WI38 (cell line): ENCODE data around the gene VPS11.
"Not testable (repeated sequence)": the region's sequence is repeated elsewhere in the genome, so short reads cannot be mapped to it uniquely, and the experiment has no call there.

Experiments used
- H3K4me3 ChIP-seq: 2 replicates; pipeline ENCODE4 v1.5.1; 2011; ENCODE audit warnings: low read depth, mild to moderate bottlenecking, control low read depth, low read length
- CTCF ChIP-seq: IDR thresholded peaks from 2 replicates; pipeline ENCODE4 v1.5.1; 2012; ENCODE audit warnings: low read depth, mild to moderate bottlenecking, control low read depth, low read length

VPS11 gene

GRCh38 chr11:119100994-119101758 is 33.6 kb downstream of the VPS11 start:
- peak overlapping the region; percentile 92 for H3K4me3 ChIP-seq
- TF ChIP-seq CTCF = no peak

GRCh38 chr11:119101759-119102423 is 34.3 kb downstream of the VPS11 start, which contains the start of gene DPAGT1:
Gene DPAGT1 (minus strand): TSS chr11:119101853. CDS start chr11:119101655, 198 bp downstream.
- peak within 1 kb of the TSS; percentile 92 for H3K4me3 ChIP-seq
- TF ChIP-seq CTCF = no peak

- H3K4me3 ChIP-seq = not testable (repeated sequence)
Observed at GRCh38 chr11:119103161-119103664, 35.6 kb downstream of the VPS11 start.

GRCh38 chr11:119103793-119104192 is 36.2 kb downstream of the VPS11 start:
- no peak overlapping the region for H3K4me3 ChIP-seq
- TF ChIP-seq CTCF = no peak

- peak within 1 kb of the TSS; percentile 76 for H3K4me3 ChIP-seq
- TF ChIP-seq CTCF = no peak
Observed at GRCh38 chr11:119106564-119107537, 39.2 kb downstream of the VPS11 start, which contains the start of gene C2CD2L. Gene C2CD2L (plus strand): TSS chr11:119107344. CDS start chr11:119107742, 398 bp downstream.

- peak overlapping the region; percentile 76 for H3K4me3 ChIP-seq
Observed at GRCh38 chr11:119107538-119108145, 40.0 kb downstream of the VPS11 start.

More at GRCh38 chr11:119107538-119108145, 40.0 kb downstream of the VPS11 start:
- TF ChIP-seq CTCF = no peak
